CD4-positive, alpha-beta T cell (primary cell): ENCODE results near the gene BAIAP2. TPM values are rescaled to one million over a fixed set of nuclear protein-coding genes. Genes with fewer than 3 reads are reported as not detected.

Source experiments
- ATAC-seq: fragments of 200-7000 bp; cut with Tn5 transposase; one replicate; pipeline ENCODE4 v1.10.0; 2022; ENCODE audit warnings: mild to moderate bottlenecking; ENCODE audit not compliant: poor library complexity
- CTCF ChIA-PET: fragments of 350-600 bp; sonication (Branson Sonifier 250); formaldehyde crosslinking; loops from one replicate; lab custom pipeline; 2021; ENCODE audit warnings: antibody characterized with exemption, inconsistent platforms; lab: Charles Lee
- POLR2A ChIA-PET: fragments of 350-600 bp; sonication (Branson Sonifier 250); formaldehyde crosslinking; loops from one replicate; lab custom pipeline; 2021; ENCODE audit warnings: antibody characterized with exemption, inconsistent platforms; lab: Charles Lee
- DNase-seq, 14 experiments: peaks; one replicate each; pipeline ENCODE4 v3.0.0-alpha.2; 2013 to 2020; ENCODE audit warnings: mixed read lengths in 2 of 14
- H3K27ac ChIP-seq, 2 donors: one replicate each; pipeline versions ENCODE4 v1.5.1 to v1.7.0; 2013; ENCODE audit warnings: low read length in 2 of 2, low read depth in 1 of 2, mild to moderate bottlenecking in 1 of 2
- H3K27me3 ChIP-seq, 2 experiments: 1 replicate in 1 of 2; 2 replicates in 1 of 2; pipeline versions ENCODE4 v1.6.1 to v1.7.0; 2013; ENCODE audit warnings: low read length in 2 of 2, control low read depth in 1 of 2, mild to moderate bottlenecking in 1 of 2, moderate library complexity in 1 of 2; ENCODE audit not compliant: insufficient read depth in 2 of 2, control insufficient read depth in 1 of 2
- H3K36me3 ChIP-seq: one replicate; pipeline ENCODE4 v1.6.1; 2013; ENCODE audit warnings: low read length, control low read depth; ENCODE audit not compliant: insufficient read depth
- H3K4me1 ChIP-seq: one replicate; pipeline ENCODE4 v1.6.1; 2013; ENCODE audit warnings: low read length, control low read depth; ENCODE audit not compliant: insufficient read depth
- H3K4me3 ChIP-seq: one replicate; pipeline ENCODE4 v1.5.1; 2013; ENCODE audit warnings: mild to moderate bottlenecking, low read length, moderate library complexity
- H3K9me3 ChIP-seq, 2 experiments: 1 replicate in 1 of 2; 2 replicates in 1 of 2; pipeline versions ENCODE4 v1.6.1 to v1.7.0; 2013; ENCODE audit warnings: low read length in 2 of 2, mild to moderate bottlenecking in 2 of 2, control low read depth in 1 of 2, moderate library complexity in 1 of 2; ENCODE audit not compliant: control insufficient read depth in 1 of 2, insufficient read depth in 1 of 2
- H3K27ac Mint-ChIP-seq: one replicate; pipeline ENCODE4 v1.8.0; 2020; ENCODE audit warnings: mixed read lengths
- H3K27me3 Mint-ChIP-seq: one replicate; pipeline ENCODE4 v1.8.0; 2021; ENCODE audit warnings: mixed read lengths
- H3K36me3 Mint-ChIP-seq: one replicate; pipeline ENCODE4 v1.8.0; 2021; ENCODE audit warnings: low read depth, mixed read lengths
- H3K4me1 Mint-ChIP-seq: one replicate; pipeline ENCODE4 v1.8.0; 2021; ENCODE audit warnings: low read depth, mixed read lengths
- H3K4me3 Mint-ChIP-seq: one replicate; pipeline ENCODE4 v1.8.0; 2020; ENCODE audit warnings: mild to moderate bottlenecking, mixed read lengths
- H3K9me3 Mint-ChIP-seq: one replicate; pipeline ENCODE4 v1.8.0; 2020; ENCODE audit warnings: mixed read lengths
- CTCF ChIP-seq: fragments of 200-600 bp; IDR thresholded peaks from one replicate; pipeline ENCODE4 v1.8.0; 2022; ENCODE audit warnings: antibody characterized with exemption, mild to moderate bottlenecking
- intact Hi-C, 2 experiments: fragments of 100-400 bp; cut with DNase I in 1 of 2; cut with micrococcal nuclease in 1 of 2; formaldehyde crosslinking; loops; one replicate each; pipeline versions ENCODE4 v1.15.1 to v1.9.0; 2023 to 2025; cut with DNase I, micrococcal nuclease
- total RNA-seq, 174 experiments: library from RNA in 2 of 174; stranded (reverse) in 2 of 174; gene quantifications; one replicate each; pipeline ENCODE4 v1.2.3 and lab custom pipeline; 2021 to 2026

Gene BAIAP2
- total RNA-seq, 2 experiments from 2014 or later = 4.2 to 4.9 TPM

GRCh38 chr17:80996422-80997305 lies 38.3 kb upstream of the BAIAP2 start:
- H3K36me3 Mint-ChIP-seq = peaks cover 27% of the 10 kb centered on the region
- ChIA-PET POLR2A (no interaction called here), CTCF (no interaction called here)
- H3K4me3 Mint-ChIP-seq = no peak overlapping the region
- H3K9me3 ChIP-seq = no peaks in the 10 kb centered on the region
- peaks cover 4% of the 10 kb centered on the region for H3K27me3 Mint-ChIP-seq
- DNase-seq (no peak), ATAC-seq (no peak)
- peaks cover 23% of the 10 kb centered on the region for H3K4me1 ChIP-seq
- TF ChIP-seq CTCF = no peak
- intact Hi-C loops = loop anchor here in 1 of 2 experiments (10.0 kb wide), 1 partner anchor 488 kb away; no protein-coding TSS in a partner anchor
- no peak overlapping the region for H3K4me3 ChIP-seq
- H3K27me3 ChIP-seq = no peaks in the 10 kb centered on the region
- peaks cover 16% of the 10 kb centered on the region for H3K4me1 Mint-ChIP-seq
- H3K27ac ChIP-seq = no peak overlapping the region
- no peaks in the 10 kb centered on the region for H3K9me3 Mint-ChIP-seq
- H3K27ac Mint-ChIP-seq = no peak overlapping the region
- peaks cover 54% of the 10 kb centered on the region for H3K36me3 ChIP-seq

- Histone ChIP-seq H3K9me3 (no peaks in the 10 kb centered on the region), H3K4me3 (no peak overlapping the region), H3K27ac (no peak overlapping the region), H3K27me3 (no peaks in the 10 kb centered on the region), H3K4me1 (peaks cover 21% of the 10 kb centered on the region), H3K36me3 (peaks cover 54% of the 10 kb centered on the region)
- H3K9me3 Mint-ChIP-seq = no peaks in the 10 kb centered on the region
- TF ChIP-seq CTCF = no peak
- peaks cover 8% of the 10 kb centered on the region for H3K27me3 Mint-ChIP-seq
- no peak overlapping the region for H3K4me3 Mint-ChIP-seq
- POLR2A ChIA-PET = no interaction called here
- peaks cover 27% of the 10 kb centered on the region for H3K36me3 Mint-ChIP-seq
- intact Hi-C loops = loop anchor here in 1 of 2 experiments (10.0 kb wide), 1 partner anchor 487 kb away; no protein-coding TSS in a partner anchor
- no peak for ATAC-seq
- no peak for DNase-seq
- no peak overlapping the region for H3K27ac Mint-ChIP-seq
- CTCF ChIA-PET = no interaction called here
- H3K4me1 Mint-ChIP-seq = peaks cover 22% of the 10 kb centered on the region
Measured at GRCh38 chr17:80997424-80998117, 37.4 kb upstream of the BAIAP2 start.

GRCh38 chr17:80998118-80998747 lies 36.7 kb upstream of the BAIAP2 start:
- peaks cover 0 to under 1% of the 10 kb centered on the region in 2 experiments for H3K27me3 ChIP-seq
- Mint-ChIP-seq H3K9me3 (no peaks in the 10 kb centered on the region), H3K27me3 (peaks cover 12% of the 10 kb centered on the region), H3K36me3 (peaks cover 21% of the 10 kb centered on the region), H3K4me1 (peaks cover 16% of the 10 kb centered on the region), H3K4me3 (no peak overlapping the region), H3K27ac (no peak overlapping the region)
- no peaks in the 10 kb centered on the region for H3K9me3 ChIP-seq
- POLR2A ChIA-PET = interaction anchor here (0.7 kb wide), 1 partner anchor 20 kb away, joined by 3 read pairs; no protein-coding TSS in a partner anchor
- no peak for DNase-seq
- H3K4me1 ChIP-seq = peaks cover 15% of the 10 kb centered on the region
- CTCF ChIA-PET = interaction anchor here (1.0 kb wide), 1 partner anchor 9 kb away, joined by 4 read pairs; no protein-coding TSS in a partner anchor
- TF ChIP-seq CTCF = no peak
- ATAC-seq = no peak
- peaks cover 54% of the 10 kb centered on the region for H3K36me3 ChIP-seq
- no peak overlapping the region for H3K27ac ChIP-seq
- intact Hi-C loops = loop anchor here in 1 of 2 experiments (10.0 kb wide), 1 partner anchor 487 kb away; no protein-coding TSS in a partner anchor
- no peak overlapping the region for H3K4me3 ChIP-seq
